KBM-7 (cell line): ENCODE results near the gene REXO4.
"Not testable (repeated sequence)": the region's sequence is repeated elsewhere in the genome, so short reads cannot be mapped to it uniquely, and the experiment has no call there.

Source experiments
- DNase-seq: peaks from one replicate; pipeline ENCODE4 v3.0.0-alpha.2; 2015
- in situ Hi-C: fragments of 300-500 bp; cut with MboI; formaldehyde crosslinking; loops from 2 replicates; pipeline ENCODE4 v1.14.3; 2020; ENCODE audit warnings: low sequenced_read_pairs, low pct_unique_long_range_greater_than_20kb, mixed read lengths

The REXO4 gene

DNA sequence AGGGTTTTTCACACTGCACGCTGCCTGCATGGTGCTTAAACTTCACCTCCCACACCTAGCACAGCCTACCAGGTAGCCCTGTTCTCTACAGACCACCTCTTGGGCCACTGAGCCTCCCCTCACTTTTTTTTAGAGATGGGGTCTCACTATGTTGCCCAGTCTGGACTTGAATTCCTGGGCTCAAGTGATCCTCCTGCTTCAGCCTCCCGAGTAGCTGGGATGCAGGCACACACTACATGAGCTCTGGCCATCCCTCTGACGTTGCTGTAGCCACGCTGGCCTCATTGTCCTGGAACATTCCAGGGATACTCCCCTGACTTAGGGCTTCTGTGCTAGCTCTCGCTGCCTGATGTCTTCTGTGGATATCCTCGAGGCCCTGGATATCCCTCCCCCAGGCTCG, 34.8 kb upstream of the REXO4 start:
- in situ Hi-C loops: no loop called here
- DNase-seq: no peak

GRCh38 chr9:133451865-133452264, 34.1 kb upstream of the REXO4 start:
- in situ Hi-C loops, DNase-seq: not testable (repeated sequence)

DNA sequence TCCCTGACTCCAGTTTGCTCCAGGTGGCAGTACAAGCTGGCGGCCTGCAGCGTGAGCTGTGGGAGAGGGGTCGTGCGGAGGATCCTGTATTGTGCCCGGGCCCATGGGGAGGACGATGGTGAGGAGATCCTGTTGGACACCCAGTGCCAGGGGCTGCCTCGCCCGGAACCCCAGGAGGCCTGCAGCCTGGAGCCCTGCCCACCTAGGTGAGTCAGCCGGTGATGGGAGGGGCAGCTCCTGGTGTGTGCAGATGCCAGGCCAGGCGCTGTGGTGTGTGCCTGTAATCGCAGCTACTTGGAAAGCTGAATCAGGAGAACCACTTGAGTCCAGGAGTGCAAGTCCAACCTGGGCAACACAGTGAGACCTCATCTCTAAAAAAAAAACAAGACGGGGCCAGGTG, 31.9 kb upstream of the REXO4 start:
- no peak for DNase-seq
- in situ Hi-C loops: no loop called here

GRCh38 chr9:133448487-133448972, 30.7 kb upstream of the REXO4 start:
- no peak for DNase-seq
- in situ Hi-C loops: no loop called here

DNA sequence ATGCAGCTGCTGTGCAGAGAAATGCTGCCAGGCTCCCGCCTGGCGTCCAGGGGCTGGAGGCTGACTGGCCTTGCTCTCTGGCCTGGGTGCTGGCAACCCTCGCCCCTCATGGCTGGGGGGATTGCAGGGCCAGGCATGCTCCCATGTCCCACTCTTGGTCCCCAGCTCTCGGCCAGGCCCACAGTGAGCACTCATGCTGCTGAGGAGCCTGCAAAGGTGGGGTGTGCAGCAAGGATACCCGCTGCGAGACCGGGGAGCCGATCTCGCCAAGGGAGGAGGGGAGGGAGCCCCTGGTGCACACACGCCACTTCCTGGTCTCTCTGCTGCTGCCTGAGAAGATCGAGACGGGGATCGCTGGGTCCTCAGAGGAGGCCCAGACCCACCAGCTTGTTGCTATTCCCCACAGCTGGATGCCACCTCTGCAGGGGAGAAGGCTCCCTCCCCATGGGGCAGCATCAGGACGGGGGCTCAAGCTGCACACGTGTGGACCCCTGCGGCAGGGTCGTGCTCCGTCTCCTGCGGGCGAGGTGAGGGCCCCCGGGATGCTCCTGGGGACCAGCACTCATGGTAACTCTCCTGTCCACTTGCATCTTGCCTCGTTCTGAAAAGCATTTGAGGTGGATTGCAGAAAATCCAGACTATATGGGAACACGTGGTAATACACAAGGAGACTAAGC, 27.6 kb upstream of the REXO4 start:
- no peak for DNase-seq
- in situ Hi-C loops: no loop called here

DNA sequence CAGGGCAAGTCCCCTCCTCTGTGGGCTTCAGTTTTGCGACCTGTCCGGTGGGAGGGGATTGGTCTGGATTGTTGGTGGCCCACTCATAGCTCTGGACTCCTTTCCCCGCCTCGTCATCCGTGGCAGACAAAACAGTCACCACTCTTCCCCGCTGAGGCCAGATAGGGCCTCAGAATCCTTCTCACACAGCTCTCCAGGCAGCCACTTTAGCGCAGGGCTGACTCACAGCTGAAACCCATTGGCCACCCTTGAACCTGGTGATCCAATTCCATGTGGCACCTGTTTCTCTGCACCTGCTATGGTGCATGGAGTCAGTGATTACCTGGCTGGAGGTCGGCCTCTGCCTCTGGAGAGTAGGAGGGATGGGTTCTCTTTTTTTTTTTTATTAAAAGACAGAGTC, 26.2 kb upstream of the REXO4 start:
- in situ Hi-C loops: no loop called here
- no peak for DNase-seq

- no peak for DNase-seq
- in situ Hi-C loops: no loop called here
These were observed 25.4 kb upstream of the REXO4 start for GRCh38 chr9:133443248-133443647.

DNA sequence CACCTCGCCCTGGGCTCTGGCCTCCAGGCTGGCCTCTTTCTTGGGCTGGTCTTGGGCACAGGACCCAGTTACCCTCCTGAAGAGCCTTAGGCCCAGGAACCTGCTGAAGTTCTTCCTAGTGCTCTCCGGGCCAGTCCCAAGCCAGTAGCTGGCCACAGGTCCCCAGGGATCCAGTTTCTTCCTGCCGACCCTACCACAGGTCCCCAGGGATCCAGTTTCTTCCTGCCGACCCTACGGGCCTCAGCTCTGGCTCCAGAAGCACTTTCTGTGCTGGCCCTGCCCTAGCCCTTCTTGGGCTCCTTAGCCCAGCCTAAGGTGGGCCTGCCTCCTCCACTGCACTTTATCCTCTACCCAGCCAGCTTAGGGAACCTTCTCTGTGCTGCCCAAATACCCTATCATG, 23.8 kb upstream of the REXO4 start:
- in situ Hi-C loops: no loop called here
- no peak for DNase-seq

DNA sequence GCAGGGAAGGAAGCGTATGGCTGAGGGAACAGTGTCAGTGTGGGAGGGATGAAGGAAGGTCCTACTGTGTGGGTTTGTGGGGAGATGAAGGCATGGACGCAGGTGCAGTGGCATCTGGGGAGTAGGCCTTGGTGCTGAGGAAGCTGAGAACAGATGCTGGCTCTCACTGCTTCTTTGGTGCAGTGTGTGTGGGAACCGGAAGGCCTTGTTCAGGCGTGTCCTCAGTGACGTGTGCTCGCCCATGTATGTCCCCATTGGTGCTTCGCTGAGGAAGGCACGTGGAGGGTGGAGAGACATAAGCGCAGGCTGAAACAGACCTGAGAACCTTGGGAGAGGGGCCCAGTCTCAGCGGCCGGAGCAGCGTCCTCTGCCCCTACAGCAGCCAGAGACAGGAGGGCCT, 23.1 kb upstream of the REXO4 start:
- in situ Hi-C loops: no loop called here
- no peak for DNase-seq

DNA sequence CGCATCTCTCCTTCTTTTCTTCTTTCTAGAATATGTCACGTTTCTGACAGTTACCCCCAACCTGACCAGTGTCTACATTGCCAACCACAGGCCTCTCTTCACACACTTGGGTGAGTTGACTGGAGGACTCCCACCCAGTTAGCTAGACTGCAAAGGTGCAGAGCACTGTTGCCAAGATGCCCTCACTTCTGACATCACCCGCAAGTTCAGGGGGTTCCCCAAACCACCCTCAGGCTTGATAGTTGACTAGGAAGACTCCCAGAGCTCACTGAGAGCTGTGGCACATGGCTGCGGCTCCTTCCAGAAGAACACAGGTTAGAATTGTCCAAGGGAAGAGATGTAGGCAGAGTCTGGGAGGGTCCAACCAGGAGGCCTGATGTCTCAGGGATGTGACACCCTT, 21.5 kb upstream of the REXO4 start:
- no peak for DNase-seq
- in situ Hi-C loops: no loop called here

GRCh38 chr9:133437753-133438531, 20.1 kb upstream of the REXO4 start:
- DNase-seq: no peak
- in situ Hi-C loops: no loop called here

DNA sequence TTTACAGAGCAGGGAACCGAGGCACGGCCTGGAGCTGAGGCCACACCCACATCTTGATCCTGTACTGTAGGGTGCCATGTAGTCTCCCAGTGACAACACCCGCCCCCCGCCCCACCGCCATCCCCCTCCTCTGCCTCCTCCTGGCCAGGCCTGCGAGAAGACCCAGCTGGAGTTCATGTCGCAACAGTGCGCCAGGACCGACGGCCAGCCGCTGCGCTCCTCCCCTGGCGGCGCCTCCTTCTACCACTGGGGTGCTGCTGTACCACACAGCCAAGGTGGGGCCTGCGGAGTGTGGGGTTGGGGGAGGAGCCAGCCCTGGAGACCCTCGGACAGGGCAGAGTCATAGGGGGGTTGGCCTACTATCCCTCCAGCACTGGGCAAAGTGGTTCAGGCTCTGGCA, 18.9 kb upstream of the REXO4 start:
- no peak for DNase-seq
- in situ Hi-C loops: no loop called here

GRCh38 chr9:133433351-133433843, 15.6 kb upstream of the REXO4 start:
- in situ Hi-C loops: no loop called here

DNA sequence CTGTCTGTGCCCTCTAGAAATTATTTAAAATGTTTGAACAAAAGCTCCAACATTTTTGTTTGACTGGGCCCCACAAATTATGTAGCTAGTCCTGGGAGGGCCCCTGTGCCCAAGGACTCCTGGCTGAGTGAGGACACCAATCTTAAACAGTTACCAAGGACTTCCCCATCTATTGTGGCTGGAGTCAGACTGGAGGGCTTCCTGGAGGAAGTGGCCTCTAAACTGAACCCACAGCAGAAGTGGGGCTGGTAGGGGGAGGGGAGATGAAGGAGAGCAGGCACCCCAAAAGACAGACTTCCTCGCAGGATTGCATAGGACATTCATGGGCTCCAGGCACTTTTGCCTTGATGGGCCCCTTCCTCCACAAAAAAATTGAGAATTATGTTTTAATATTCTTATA, 12.4 kb upstream of the REXO4 start:
- in situ Hi-C loops: no loop called here
- DNase-seq: no peak

More at GRCh38 chr9:133433351-133433843, 15.6 kb upstream of the REXO4 start:
- DNase-seq: no peak

DNA sequence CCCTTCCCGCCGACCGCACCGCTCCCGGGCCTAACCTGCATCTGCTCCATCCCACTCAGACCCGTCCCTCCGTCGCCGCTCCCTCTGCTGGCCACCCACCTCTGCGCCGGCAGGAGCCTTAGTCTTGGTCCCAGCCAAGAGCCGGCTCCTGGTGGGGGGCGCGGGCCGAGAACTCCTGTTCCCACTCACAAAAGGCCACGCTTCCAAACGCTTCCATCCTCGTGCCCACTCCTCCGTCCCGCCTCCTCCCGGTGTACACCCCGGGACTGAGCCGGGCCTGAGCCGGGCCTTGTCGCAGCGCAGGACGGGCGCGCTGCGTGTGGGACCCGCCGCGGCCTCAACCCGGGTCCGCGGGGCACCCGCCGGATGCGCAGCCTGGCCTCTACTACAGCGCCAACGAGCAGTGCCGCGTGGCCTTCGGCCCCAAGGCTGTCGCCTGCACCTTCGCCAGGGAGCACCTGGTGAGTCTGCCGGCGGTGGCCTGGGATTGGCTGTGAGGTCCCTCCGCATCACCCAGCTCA, 11.9 kb upstream of the REXO4 start:
- no peak for DNase-seq
- in situ Hi-C loops: no loop called here

DNA sequence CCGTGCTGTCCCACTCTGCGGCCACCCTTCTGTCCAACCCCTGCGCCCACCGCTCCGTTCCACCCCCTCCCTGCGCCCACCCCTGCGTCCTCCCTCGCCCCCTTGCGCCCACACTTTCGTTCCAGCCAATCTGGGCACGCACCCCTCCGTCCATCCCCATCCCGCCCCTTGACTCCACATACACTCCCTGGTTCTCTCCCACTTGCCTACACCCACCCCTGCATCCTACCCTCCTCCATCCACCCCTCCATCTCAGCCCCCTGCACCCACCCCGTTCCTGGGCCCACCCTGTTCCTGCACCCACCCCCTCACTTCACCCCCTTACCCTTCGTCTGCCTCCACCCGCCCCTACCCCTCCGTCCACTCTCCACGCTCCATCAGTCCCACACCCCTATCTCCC, 11.4 kb upstream of the REXO4 start:
- no peak for DNase-seq
- in situ Hi-C loops: no loop called here

DNA sequence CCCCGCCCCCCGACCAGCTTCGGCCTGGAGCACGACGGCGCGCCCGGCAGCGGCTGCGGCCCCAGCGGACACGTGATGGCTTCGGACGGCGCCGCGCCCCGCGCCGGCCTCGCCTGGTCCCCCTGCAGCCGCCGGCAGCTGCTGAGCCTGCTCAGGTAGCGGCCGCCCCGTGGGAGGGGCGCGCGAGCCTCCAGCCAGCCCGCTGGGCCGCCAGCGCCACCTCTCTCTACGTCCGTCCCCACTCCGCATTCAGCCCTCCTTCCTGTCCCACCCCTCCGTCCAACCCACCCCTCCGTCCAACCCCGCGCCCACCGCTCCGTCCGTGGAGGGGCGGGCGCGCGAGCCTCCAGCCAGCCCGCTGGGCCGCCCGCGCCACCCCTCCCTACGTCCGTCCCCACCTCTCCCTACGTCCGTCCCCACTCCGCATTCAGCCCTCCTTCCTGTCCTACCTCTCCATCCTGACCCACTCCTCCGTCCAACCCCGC, 10.8 kb upstream of the REXO4 start:
- in situ Hi-C loops: no loop called here
- DNase-seq: no peak

GRCh38 chr9:133427658-133428348, 10.0 kb upstream of the REXO4 start:
- DNase-seq: no peak
- in situ Hi-C loops: no loop called here

DNA sequence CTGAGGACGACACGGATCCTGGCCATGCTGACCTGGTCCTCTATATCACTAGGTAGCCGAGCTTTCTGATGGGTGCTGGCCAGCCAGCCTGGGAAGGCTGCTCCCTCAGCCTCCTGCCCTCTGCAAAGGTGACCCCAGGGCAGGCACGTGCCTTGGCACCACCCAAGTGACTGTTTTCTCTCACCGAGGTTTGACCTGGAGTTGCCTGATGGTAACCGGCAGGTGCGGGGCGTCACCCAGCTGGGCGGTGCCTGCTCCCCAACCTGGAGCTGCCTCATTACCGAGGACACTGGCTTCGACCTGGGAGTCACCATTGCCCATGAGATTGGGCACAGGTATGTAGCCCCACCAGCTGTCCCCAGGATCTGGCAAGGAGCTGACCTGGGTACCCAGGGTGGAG, 8.2 kb upstream of the REXO4 start:
- in situ Hi-C loops: no loop called here
- no peak for DNase-seq
